ENCODE results near the gene ARL2. TPM values are rescaled to one million over a fixed set of nuclear protein-coding genes. Genes with fewer than 3 reads are reported as not detected.

ARL2 gene
- total RNA-seq, 1 donor from 2014 or later: 76.1 TPM

DNA sequence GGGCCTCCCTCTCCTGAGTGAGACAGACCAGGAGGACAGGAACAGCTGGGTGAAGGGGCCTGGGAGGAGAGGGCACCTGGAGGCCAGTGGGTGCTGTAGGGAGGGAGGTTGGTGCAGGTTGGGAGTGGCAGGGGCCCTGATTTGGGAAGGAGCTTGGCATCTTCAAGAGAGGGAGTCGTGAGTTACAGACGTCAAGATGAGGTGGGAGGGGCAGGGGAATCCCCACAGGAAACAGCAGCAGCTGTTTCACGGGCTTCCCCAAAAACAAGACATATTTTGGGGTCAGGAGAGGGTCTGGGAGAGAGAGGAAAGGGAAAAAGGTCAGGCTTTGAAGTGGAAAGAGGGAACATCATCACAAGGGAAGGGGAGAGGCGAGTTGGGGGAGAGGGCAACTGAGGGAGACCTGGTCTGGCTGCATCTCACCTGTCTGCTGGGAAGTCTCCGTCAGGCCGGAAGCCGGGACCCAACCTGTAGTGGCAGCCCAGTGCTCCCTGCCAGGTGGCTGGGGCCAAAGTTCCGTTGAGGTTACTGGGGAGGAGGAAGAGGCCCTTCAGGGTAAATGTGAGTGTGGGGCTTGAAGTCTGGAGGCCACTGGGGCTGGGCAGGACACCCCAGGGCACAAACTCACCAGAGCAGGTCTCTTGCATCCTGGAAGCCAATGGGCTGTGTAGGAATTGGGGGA lies 40.0 kb downstream of the ARL2 start:
- DNase-seq (ENCODE audit: low read depth) (no peak), FAIRE-seq (no peak)
- Histone ChIP-seq H3K27me3 (ENCODE audit: control insufficient read depth, insufficient read depth, low read length) (peaks cover 2% of the 10 kb centered on the region), H3K4me3 (ENCODE audit: low read depth, low read length) (no peak overlapping the region), H3K36me3 (ENCODE audit: control insufficient read depth, insufficient read depth, low read length) (no peaks in the 10 kb centered on the region)
- TF ChIP-seq, protein P1, sequence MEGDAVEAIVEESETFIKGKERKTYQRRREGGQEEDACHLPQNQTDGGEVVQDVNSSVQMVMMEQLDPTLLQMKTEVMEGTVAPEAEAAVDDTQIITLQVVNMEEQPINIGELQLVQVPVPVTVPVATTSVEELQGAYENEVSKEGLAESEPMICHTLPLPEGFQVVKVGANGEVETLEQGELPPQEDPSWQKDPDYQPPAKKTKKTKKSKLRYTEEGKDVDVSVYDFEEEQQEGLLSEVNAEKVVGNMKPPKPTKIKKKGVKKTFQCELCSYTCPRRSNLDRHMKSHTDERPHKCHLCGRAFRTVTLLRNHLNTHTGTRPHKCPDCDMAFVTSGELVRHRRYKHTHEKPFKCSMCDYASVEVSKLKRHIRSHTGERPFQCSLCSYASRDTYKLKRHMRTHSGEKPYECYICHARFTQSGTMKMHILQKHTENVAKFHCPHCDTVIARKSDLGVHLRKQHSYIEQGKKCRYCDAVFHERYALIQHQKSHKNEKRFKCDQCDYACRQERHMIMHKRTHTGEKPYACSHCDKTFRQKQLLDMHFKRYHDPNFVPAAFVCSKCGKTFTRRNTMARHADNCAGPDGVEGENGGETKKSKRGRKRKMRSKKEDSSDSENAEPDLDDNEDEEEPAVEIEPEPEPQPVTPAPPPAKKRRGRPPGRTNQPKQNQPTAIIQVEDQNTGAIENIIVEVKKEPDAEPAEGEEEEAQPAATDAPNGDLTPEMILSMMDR (IDR thresholded peaks at IDR 0.05; ENCODE audit: insufficient read depth, low read length, severe bottlenecking): no peak

DNA sequence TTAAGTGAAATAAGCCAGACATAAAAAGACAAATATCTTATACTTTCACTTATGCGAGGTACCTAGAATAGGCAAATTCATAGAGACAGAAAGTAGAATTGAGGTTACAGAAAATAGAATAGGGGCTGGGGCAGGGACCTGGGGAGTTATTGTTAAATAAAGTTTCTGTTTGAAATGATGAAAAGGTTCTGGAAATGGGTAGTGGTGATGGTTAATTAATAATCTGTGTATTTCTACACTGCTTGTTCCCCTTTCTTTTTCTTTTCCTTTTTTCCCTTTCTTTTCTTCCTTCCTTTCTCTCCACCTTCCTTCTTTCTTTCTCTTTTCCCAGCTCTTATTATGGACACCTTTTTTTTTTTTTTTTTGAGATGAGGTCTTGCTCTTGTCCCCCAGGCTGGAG lies 41.6 kb downstream of the ARL2 start:
- Histone ChIP-seq H3K27me3 (ENCODE audit: control insufficient read depth, insufficient read depth, low read length) (peaks cover 2% of the 10 kb centered on the region), H3K4me3 (ENCODE audit: low read depth, low read length) (no peak overlapping the region), H3K36me3 (ENCODE audit: control insufficient read depth, insufficient read depth, low read length) (no peaks in the 10 kb centered on the region)
- FAIRE-seq (no peak), DNase-seq (ENCODE audit: low read depth) (no peak)
- TF ChIP-seq, protein P1 (IDR thresholded peaks at IDR 0.05; ENCODE audit: insufficient read depth, low read length, severe bottlenecking): no peak

DNA sequence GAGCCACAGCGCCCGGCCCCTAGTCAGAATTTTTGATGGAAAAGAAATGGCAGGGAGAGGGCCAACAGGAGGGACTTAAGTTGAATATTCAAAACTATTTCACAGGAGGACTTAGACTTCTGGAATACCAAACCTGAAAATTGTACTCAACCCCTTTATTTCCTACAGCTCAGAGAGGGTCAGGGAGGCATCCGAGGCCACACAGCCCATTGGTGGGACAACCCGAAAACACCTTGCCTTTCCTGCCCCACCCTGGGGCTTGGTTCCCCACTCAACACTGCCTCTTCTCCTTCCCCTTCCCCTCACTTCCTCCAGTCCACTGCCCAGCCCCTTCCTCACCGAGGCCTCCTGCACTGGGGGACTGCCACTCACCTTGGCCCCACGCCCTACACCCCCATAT lies 43.0 kb downstream of the ARL2 start:
- Histone ChIP-seq H3K4me3 (ENCODE audit: low read depth, low read length) (no peak overlapping the region), H3K36me3 (ENCODE audit: control insufficient read depth, insufficient read depth, low read length) (no peaks in the 10 kb centered on the region), H3K27me3 (ENCODE audit: control insufficient read depth, insufficient read depth, low read length) (peaks cover 2% of the 10 kb centered on the region)
- FAIRE-seq (no peak), DNase-seq (ENCODE audit: low read depth) (no peak)
- TF ChIP-seq, protein P1 (IDR thresholded peaks at IDR 0.05; ENCODE audit: insufficient read depth, low read length, severe bottlenecking): no peak

DNA sequence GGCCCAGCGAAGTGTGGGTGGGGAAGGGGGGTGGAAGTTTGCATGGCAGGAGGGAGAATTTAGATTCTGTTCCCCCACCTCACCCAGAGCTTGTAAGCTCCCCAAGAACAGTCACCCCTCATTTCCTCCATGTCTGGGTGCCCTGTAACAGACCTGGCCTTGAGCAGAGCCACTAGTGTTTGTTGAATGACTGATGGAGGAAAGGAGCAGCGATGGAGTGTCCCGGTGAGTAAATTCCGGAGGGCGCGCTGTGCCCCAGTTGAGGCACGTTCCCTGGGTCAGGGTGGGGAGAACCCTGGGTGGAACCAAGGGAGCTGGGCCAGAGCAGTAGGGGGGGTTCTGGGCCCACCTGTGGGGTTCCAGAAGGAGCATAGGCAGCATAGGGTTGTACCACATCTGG lies 43.6 kb downstream of the ARL2 start:
- no peak for FAIRE-seq
- TF ChIP-seq, protein P1 (IDR thresholded peaks at IDR 0.05; ENCODE audit: insufficient read depth, low read length, severe bottlenecking): no peak

DNA sequence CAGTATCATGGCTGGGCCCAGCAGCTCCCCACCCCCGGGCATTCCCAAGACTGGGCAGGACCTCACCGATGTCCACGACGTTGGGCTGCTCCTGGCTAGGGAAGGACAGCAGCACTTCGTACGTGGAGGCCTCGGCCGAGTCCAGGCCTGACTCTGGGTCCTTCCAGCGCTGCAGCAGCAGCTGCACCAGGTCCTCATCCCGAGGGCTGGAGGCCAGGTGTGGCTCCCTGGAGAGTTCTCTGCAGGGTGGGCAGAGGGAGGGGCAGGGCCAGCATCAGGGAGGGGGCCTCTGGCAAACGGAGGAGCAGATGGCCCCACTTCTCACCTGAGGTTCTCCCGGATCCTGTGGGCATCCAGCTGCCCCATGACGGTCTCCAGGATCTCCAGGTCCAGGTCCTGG lies 44.1 kb downstream of the ARL2 start:
- DNase-seq (ENCODE audit: low read depth) (no peak), FAIRE-seq (no peak)
- TF ChIP-seq, protein P1 (IDR thresholded peaks at IDR 0.05; ENCODE audit: insufficient read depth, low read length, severe bottlenecking): no peak
- no peaks in the 10 kb centered on the region for H3K36me3 ChIP-seq (ENCODE audit: control insufficient read depth, insufficient read depth, low read length)
- peaks cover 2% of the 10 kb centered on the region for H3K27me3 ChIP-seq (ENCODE audit: control insufficient read depth, insufficient read depth, low read length)
- no peak overlapping the region for H3K4me3 ChIP-seq (ENCODE audit: low read depth, low read length)

More for the DNA sequence above, 43.6 kb downstream of the ARL2 start:
- no peaks in the 10 kb centered on the region for H3K36me3 ChIP-seq (ENCODE audit: control insufficient read depth, insufficient read depth, low read length)
- no peak overlapping the region for H3K4me3 ChIP-seq (ENCODE audit: low read depth, low read length)
- H3K27me3 ChIP-seq (ENCODE audit: control insufficient read depth, insufficient read depth, low read length): peaks cover 2% of the 10 kb centered on the region
- no peak for DNase-seq (ENCODE audit: low read depth)

Data from bronchial epithelial cell (primary cell).